Endothelial cell (in vitro differentiated cells): ENCODE results near the gene SERPINB10. TPM values are rescaled to one million over a fixed set of nuclear protein-coding genes. Genes with fewer than 3 reads are reported as not detected.

ENCODE experiments used
- DNase-seq: peaks from one replicate; pipeline ENCODE4 v3.0.0; 2021; ENCODE audit warnings: low spot score
- H3K27ac Mint-ChIP-seq: one replicate; pipeline ENCODE4 v1.8.0; 2021; ENCODE audit warnings: mixed read lengths, inconsistent platforms; ENCODE audit not compliant: unreplicated experiment
- H3K27me3 Mint-ChIP-seq: one replicate; pipeline ENCODE4 v1.8.0; 2021; ENCODE audit warnings: mild to moderate bottlenecking, moderate library complexity, mixed read lengths, inconsistent platforms; ENCODE audit not compliant: unreplicated experiment
- H3K36me3 Mint-ChIP-seq: one replicate; pipeline ENCODE4 v1.8.0; 2021; ENCODE audit warnings: mild to moderate bottlenecking, low read depth, mixed read lengths, inconsistent platforms; ENCODE audit not compliant: unreplicated experiment
- H3K4me1 Mint-ChIP-seq: one replicate; pipeline ENCODE4 v1.8.0; 2021; ENCODE audit warnings: mild to moderate bottlenecking, mixed read lengths, inconsistent platforms; ENCODE audit not compliant: unreplicated experiment
- H3K4me3 Mint-ChIP-seq: one replicate; pipeline ENCODE4 v1.8.0; 2021; ENCODE audit warnings: mild to moderate bottlenecking, mixed read lengths, inconsistent platforms; ENCODE audit not compliant: unreplicated experiment
- H3K9me3 Mint-ChIP-seq: one replicate; pipeline ENCODE4 v1.8.0; 2021; ENCODE audit warnings: mixed read lengths, inconsistent platforms; ENCODE audit not compliant: unreplicated experiment
- total RNA-seq: library from RNA; stranded (reverse); fragmentation: NEBNext Ultra II Directional; extraction: Animal tissue kit (Norgen Biotek cat#: 25700); gene quantifications from one replicate; pipeline ENCODE4 v1.2.1, GENCODE V29; 2021; ENCODE audit not compliant: unreplicated experiment
- TF ChIP-seq, protein P1 (sequence below): fragments of 200-600 bp; sonication (generic); IDR thresholded peaks from one replicate; pipeline ENCODE4 v1.5.0; 2021; ENCODE audit warnings: antibody characterized with exemption; ENCODE audit not compliant: unreplicated experiment

Gene SERPINB10
- total RNA-seq, 1 donor from 2014 or later, result not detected

GRCh38 chr18:63963615-63964256 is 56.0 kb downstream of the SERPINB10 start:
- DNase-seq, result peak; percentile 38

GRCh38 chr18:63964908-63965307 is 57.1 kb downstream of the SERPINB10 start:
- peaks cover 6% of the 10 kb centered on the region for H3K27me3 Mint-ChIP-seq
- H3K9me3 Mint-ChIP-seq, result no peaks in the 10 kb centered on the region
- no peaks in the 10 kb centered on the region for H3K36me3 Mint-ChIP-seq
- no peak overlapping the region for H3K27ac Mint-ChIP-seq
- no peak overlapping the region for H3K4me3 Mint-ChIP-seq
- TF ChIP-seq, protein P1, sequence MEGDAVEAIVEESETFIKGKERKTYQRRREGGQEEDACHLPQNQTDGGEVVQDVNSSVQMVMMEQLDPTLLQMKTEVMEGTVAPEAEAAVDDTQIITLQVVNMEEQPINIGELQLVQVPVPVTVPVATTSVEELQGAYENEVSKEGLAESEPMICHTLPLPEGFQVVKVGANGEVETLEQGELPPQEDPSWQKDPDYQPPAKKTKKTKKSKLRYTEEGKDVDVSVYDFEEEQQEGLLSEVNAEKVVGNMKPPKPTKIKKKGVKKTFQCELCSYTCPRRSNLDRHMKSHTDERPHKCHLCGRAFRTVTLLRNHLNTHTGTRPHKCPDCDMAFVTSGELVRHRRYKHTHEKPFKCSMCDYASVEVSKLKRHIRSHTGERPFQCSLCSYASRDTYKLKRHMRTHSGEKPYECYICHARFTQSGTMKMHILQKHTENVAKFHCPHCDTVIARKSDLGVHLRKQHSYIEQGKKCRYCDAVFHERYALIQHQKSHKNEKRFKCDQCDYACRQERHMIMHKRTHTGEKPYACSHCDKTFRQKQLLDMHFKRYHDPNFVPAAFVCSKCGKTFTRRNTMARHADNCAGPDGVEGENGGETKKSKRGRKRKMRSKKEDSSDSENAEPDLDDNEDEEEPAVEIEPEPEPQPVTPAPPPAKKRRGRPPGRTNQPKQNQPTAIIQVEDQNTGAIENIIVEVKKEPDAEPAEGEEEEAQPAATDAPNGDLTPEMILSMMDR, result no peak
- peaks cover 10% of the 10 kb centered on the region for H3K4me1 Mint-ChIP-seq
- no peak for DNase-seq

More at GRCh38 chr18:63963615-63964256, 56.0 kb downstream of the SERPINB10 start:
- TF ChIP-seq, protein P1, result peak; percentile 33
- Mint-ChIP-seq H3K4me1 (no peaks in the 10 kb centered on the region), H3K27ac (no peak overlapping the region), H3K4me3 (no peak overlapping the region), H3K9me3 (no peaks in the 10 kb centered on the region), H3K36me3 (no peaks in the 10 kb centered on the region), H3K27me3 (peaks cover 5% of the 10 kb centered on the region)

GRCh38 chr18:63965716-63966330 is 58.1 kb downstream of the SERPINB10 start:
- Mint-ChIP-seq H3K4me3 (no peak overlapping the region), H3K27ac (no peak overlapping the region), H3K9me3 (no peaks in the 10 kb centered on the region), H3K36me3 (no peaks in the 10 kb centered on the region), H3K27me3 (peaks cover 7% of the 10 kb centered on the region), H3K4me1 (peaks cover 10% of the 10 kb centered on the region)
- DNase-seq, result no peak
- TF ChIP-seq, protein P1, result no peak

- Mint-ChIP-seq H3K27ac (peak within 1 kb of the TSS; percentile 89), H3K4me1 (peaks cover 14% of the 10 kb centered on the region), H3K27me3 (peaks cover 15% of the 10 kb centered on the region), H3K9me3 (no peaks in the 10 kb centered on the region), H3K36me3 (no peaks in the 10 kb centered on the region), H3K4me3 (peak within 1 kb of the TSS; percentile 92)
- DNase-seq, result peak; percentile 84
- TF ChIP-seq, protein P1, result no peak
These were observed 62.4 kb downstream of the SERPINB10 start, which contains the start of gene SERPINB8 for GRCh38 chr18:63969942-63970808. Gene SERPINB8 (plus strand): TSS chr18:63970081. CDS start chr18:63978309, 8,228 bp downstream.
